Hepatocyte (in vitro differentiated cells): ENCODE data around the gene ACOX2.

Source experiments
- EZH2 ChIP-seq: fragments of 200-600 bp; sonication (generic); IDR thresholded peaks from 2 replicates; pipeline ENCODE4 v1.6.1; 2016; ENCODE audit warnings: antibody characterized with exemption, mild to moderate bottlenecking, borderline replicate concordance
- TF ChIP-seq, protein P1 (sequence below): fragments of 200-600 bp; sonication (generic); IDR thresholded peaks from 2 replicates; pipeline ENCODE4 v1.5.1; 2016; ENCODE audit warnings: antibody characterized with exemption, mild to moderate bottlenecking; ENCODE audit not compliant: poor library complexity

DNA sequence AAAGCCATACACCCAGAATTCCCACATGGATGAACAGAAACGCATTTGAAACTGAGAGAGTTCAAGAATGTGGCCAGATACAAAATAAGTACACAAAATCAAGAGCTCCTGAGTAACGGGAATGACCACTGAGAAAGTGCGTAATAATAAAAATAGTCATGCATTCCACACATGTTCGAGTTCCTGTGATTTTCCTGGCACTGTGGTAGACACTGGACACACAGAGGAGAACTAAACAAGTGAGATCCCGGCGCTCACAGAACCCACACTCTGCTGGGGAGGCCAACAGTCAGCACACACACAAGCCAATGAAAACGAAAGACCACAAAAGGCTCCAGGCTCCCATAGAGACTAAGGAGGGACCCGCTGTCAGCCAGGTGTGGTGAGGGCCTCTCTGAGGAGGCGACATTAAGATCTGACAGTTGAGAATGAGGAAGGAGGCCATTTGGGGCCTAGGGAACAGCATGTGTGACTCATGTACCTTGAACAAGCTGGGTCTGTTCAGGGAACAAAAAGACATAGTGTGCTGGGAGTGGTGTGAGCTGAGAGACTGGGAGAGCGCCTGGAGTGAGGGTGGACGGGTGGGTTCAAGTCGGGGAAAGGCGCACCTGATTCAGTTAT, 35.1 kb upstream of the ACOX2 start:
- TF ChIP-seq, protein P1, sequence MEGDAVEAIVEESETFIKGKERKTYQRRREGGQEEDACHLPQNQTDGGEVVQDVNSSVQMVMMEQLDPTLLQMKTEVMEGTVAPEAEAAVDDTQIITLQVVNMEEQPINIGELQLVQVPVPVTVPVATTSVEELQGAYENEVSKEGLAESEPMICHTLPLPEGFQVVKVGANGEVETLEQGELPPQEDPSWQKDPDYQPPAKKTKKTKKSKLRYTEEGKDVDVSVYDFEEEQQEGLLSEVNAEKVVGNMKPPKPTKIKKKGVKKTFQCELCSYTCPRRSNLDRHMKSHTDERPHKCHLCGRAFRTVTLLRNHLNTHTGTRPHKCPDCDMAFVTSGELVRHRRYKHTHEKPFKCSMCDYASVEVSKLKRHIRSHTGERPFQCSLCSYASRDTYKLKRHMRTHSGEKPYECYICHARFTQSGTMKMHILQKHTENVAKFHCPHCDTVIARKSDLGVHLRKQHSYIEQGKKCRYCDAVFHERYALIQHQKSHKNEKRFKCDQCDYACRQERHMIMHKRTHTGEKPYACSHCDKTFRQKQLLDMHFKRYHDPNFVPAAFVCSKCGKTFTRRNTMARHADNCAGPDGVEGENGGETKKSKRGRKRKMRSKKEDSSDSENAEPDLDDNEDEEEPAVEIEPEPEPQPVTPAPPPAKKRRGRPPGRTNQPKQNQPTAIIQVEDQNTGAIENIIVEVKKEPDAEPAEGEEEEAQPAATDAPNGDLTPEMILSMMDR, result no peak
- no peak for TF ChIP-seq EZH2
